ENCODE data around the gene TNS3. TPM values are rescaled to one million over a fixed set of nuclear protein-coding genes. Genes with fewer than 3 reads are reported as not detected.

Gene TNS3
- polyA plus RNA-seq, 1 of the 3 experiments (the other 2 are of a cell fraction): 72.3 TPM

DNA sequence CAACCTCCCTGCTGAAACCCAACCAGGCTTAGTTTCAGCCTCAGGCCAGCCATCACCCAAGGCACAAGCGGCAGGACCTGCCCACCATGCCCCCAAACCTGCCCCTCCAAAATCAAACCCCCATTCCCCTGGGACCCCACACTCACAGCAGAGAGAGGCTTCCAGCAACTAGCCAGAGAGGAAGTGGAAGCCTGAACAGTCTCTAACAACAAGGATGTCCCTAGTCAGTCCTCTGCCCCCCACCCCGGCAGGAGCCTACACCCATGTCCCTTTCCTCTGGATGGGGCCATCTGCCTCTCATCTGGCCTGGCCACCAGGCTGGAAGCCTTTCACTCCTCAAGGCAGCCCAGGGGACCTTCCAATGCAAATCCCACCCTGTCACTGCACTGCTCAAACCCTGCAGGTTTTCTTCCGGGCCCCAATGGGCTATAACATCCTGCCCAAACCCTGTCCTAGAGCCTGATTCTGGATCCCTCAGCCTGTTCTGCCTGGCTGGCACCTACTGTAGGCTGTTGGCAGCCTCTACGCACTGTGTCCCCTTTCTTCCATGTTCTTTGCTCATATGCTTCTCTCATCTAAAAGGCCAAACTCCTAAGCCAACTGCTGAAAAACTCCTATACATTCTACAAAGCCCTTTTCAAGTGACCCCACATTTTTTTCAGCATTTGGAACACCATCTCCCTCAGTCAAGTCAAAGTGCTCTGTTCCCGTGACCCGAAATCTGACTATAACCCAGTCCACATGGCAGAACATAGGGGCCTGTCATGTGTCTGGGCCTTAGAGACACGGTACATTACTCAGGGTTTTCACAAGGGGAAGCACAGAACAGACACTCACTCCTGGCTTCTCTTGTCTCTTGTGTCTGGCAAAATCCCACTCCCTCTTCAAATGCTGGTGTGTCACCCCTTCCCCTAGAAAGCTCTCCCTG lies 253.3 kb downstream of the TNS3 start:
- H4K20me1 ChIP-seq (ENCODE audit: insufficient read depth): no peaks in the 10 kb centered on the region; the same call in 1 of the 2 replicates
- H3K27ac ChIP-seq (ENCODE audit: low read depth in 2 of 2, low read length in 1 of 2): peak overlapping the region; percentile 40 to 56
- ChIA-PET CTCF (interaction anchor here (0.6 to 2.1 kb wide), 3 partner anchors 62 to 107 kb away, joined by 3 to 8 read pairs (median 6); no protein-coding TSS in a partner anchor), POLR2A (no interaction called here)
- no peaks in the 10 kb centered on the region for H3K9me2 ChIP-seq
- DNase-seq: no peak
- H3K4me3 ChIP-seq (ENCODE audit: low read depth in 2 of 2, low read length in 1 of 2): no peak overlapping the region
- peaks cover 16% of the 10 kb centered on the region for H3F3A ChIP-seq (replicated peaks; ENCODE audit: insufficient read depth)
- no peaks in the 10 kb centered on the region for H3K9me3 ChIP-seq
- H3K79me2 ChIP-seq (ENCODE audit: insufficient read depth): 0 out of 2 replicates have a peak, but pooled peaks cover 3% of the 10 kb centered on the region
- peak overlapping the region; percentile 37; the same call in 1 of the 2 replicates for H3K9ac ChIP-seq
- TF ChIP-seq FOSL2 (IDR thresholded peaks at IDR 0.05; ENCODE audit: borderline replicate concordance, low read depth) (no peak), GABPA (IDR thresholded peaks at IDR 0.05; ENCODE audit: low read depth) (no peak), RXRA (IDR thresholded peaks at IDR 0.05; ENCODE audit: borderline replicate concordance, low read depth) (no peak), NRF1 (IDR thresholded peaks at IDR 0.05; ENCODE audit: low read depth, low read length) (no peak), MAX (IDR thresholded peaks at IDR 0.05; ENCODE audit: low read depth) (no peak), TAF1 (IDR thresholded peaks at IDR 0.05; ENCODE audit: borderline replicate concordance, low read depth, low read length) (no peak), IRF3 (IDR thresholded peaks at IDR 0.05; ENCODE audit: low read depth, low read length) (no peak), USF2 (IDR thresholded peaks at IDR 0.05; ENCODE audit: borderline replicate concordance, low read depth, low read length) (no peak), MEF2A (IDR thresholded peaks at IDR 0.05; ENCODE audit: borderline replicate concordance, low read depth) (no peak), RCOR1 (IDR thresholded peaks at IDR 0.05; ENCODE audit: low read length) (no peak), MXI1 (IDR thresholded peaks at IDR 0.05; ENCODE audit: low read depth, low read length) (no peak), EZH2phosphoT487 (IDR thresholded peaks at IDR 0.05; ENCODE audit: borderline replicate concordance, low read depth) (no peak), JUND (IDR thresholded peaks at IDR 0.05) (no peak), TCF12 (IDR thresholded peaks at IDR 0.05) (no peak), ELF1 (IDR thresholded peaks at IDR 0.05) (no peak), SIN3A (IDR thresholded peaks at IDR 0.05; ENCODE audit: borderline replicate concordance, low read depth, low read length) (no peak)
- TF ChIP-seq, protein P1, sequence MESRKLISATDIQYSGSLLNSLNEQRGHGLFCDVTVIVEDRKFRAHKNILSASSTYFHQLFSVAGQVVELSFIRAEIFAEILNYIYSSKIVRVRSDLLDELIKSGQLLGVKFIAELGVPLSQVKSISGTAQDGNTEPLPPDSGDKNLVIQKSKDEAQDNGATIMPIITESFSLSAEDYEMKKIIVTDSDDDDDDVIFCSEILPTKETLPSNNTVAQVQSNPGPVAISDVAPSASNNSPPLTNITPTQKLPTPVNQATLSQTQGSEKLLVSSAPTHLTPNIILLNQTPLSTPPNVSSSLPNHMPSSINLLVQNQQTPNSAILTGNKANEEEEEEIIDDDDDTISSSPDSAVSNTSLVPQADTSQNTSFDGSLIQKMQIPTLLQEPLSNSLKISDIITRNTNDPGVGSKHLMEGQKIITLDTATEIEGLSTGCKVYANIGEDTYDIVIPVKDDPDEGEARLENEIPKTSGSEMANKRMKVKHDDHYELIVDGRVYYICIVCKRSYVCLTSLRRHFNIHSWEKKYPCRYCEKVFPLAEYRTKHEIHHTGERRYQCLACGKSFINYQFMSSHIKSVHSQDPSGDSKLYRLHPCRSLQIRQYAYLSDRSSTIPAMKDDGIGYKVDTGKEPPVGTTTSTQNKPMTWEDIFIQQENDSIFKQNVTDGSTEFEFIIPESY (IDR thresholded peaks at IDR 0.05; ENCODE audit: borderline replicate concordance, low read depth): no peak
- peaks cover 29 to 47% of the 10 kb centered on the region in 2 experiments for H3K4me1 ChIP-seq (ENCODE audit: control insufficient read depth in 1 of 2, insufficient read depth in 2 of 2, low read depth in 1 of 2, low read length in 1 of 2)
- 96% methylated on average over 7 of the region's 7 CpGs for WGBS (ENCODE audit: low lambda C conversion rate)
- H3K4me2 ChIP-seq: peak overlapping the region; percentile 66
- no peaks in the 10 kb centered on the region for H3K27me3 ChIP-seq (ENCODE audit: insufficient read depth)
- no peak overlapping the region; the same call in 1 of the 2 replicates for H2AFZ ChIP-seq (ENCODE audit: low read depth)
- H3K36me3 ChIP-seq (replicated peaks in 1 of 2; ENCODE audit: control insufficient read depth in 1 of 2, insufficient read depth in 2 of 2, low read length in 1 of 2): peaks cover 8 to 47% of the 10 kb centered on the region in 2 experiments

All from SK-N-SH (cell line).